ENCODE results near the gene DERA. TPM values are rescaled to one million over a fixed set of nuclear protein-coding genes. Genes with fewer than 3 reads are reported as not detected.

The DERA gene
- total RNA-seq, 4 donors from 2014 or later, result 54.1 to 74.3 (median 69.5) TPM

- intact Hi-C loops (cut with DNase I), result no loop called here
- peaks cover 0 to 15% of the 10 kb centered on the region in 2 donors for H3K36me3 ChIP-seq
- H3K27ac ChIP-seq, result no peak overlapping the region
- peaks cover 23 to 24% of the 10 kb centered on the region in 2 donors for H3K4me1 ChIP-seq
- no peaks in the 10 kb centered on the region for H3K9me3 ChIP-seq
- 86 to 89% methylated on average over 5 of the region's 5 CpGs for WGBS, 2 donors
- no peaks in the 10 kb centered on the region for H3K27me3 ChIP-seq
- DNase-seq, result no peak
- no peak for TF ChIP-seq POLR2A (IDR thresholded peaks at IDR 0.05)
- H3K4me3 ChIP-seq (replicated peaks in 1 of 3), result no peak overlapping the region
Observed at GRCh38 chr12:15887043-15887817, 23.9 kb upstream of the DERA start.

DNA sequence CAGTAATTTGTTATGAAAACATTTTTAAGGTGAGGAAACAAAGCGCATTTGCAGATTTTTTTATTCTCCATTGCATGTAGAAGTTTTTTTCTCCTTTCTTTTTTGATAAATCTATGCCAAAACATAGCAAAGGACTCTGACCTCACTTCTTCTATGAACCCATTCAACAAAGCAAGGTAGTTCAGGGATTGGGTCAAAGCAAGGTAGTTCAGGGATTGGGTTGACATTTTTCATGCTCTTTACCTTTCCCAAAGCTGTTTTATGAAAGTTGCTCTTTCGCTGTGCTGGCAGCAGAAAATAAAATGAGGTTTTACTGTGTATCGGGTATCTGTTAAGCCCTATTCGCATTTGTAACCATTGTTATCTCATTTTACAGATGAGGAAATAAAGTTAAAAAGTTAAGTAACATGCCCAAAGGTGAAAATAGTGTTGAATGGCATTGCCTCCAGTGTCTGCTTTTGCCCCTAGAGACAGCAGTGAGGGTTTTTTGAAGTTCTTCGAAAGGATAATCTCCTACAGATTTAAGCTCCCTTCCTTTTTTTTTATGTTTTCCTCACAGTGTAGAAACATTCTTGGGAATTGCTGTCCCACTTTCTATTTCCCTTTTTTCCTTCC, 18.4 kb upstream of the DERA start:
- intact Hi-C loops (cut with DNase I), result no loop called here
- 94 to 97% methylated on average over 5 of the region's 5 CpGs for WGBS, 2 donors
- Histone ChIP-seq H3K36me3 (peaks cover 5 to 39% of the 10 kb centered on the region in 2 donors), H3K4me1 (no peaks in the 10 kb centered on the region), H3K27ac (no peak overlapping the region), H3K27me3 (no peaks in the 10 kb centered on the region), H3K4me3 (replicated peaks in 1 of 3) (no peak overlapping the region), H3K9me3 (no peaks in the 10 kb centered on the region)
- no peak for TF ChIP-seq CTCF (IDR thresholded peaks at IDR 0.05)
- no peak for TF ChIP-seq POLR2A (IDR thresholded peaks at IDR 0.05)
- DNase-seq, result no peak

DNA sequence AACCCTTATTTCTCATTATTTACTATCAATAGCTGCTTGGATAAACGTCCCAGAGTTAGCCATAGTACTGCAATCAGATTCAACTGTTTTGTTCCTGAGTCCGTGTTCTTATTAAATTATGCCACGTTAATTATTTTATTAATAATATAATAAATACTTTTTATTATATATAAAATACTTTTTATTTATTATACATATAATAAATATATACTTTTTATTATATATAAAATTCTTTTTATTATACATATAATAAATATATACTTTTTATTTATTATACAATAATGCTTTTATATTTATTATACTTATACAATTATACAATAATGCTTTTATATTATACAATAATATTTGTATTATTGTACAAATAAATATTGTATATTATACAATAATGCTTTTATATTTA, 17.9 kb upstream of the DERA start:
- DNase-seq, result no peak
- WGBS, 2 donors, result 86 to 90% methylated on average over 3 of the region's 3 CpGs
- intact Hi-C loops (cut with DNase I), result no loop called here
- H3K36me3 ChIP-seq, result peaks cover 5 to 39% of the 10 kb centered on the region in 2 donors
- H3K9me3 ChIP-seq, result no peaks in the 10 kb centered on the region
- H3K4me1 ChIP-seq, result no peaks in the 10 kb centered on the region
- no peaks in the 10 kb centered on the region for H3K27me3 ChIP-seq
- H3K27ac ChIP-seq, result no peak overlapping the region
- no peak overlapping the region for H3K4me3 ChIP-seq (replicated peaks in 1 of 3)
- TF ChIP-seq POLR2A (IDR thresholded peaks at IDR 0.05) (no peak), CTCF (IDR thresholded peaks at IDR 0.05) (no peak)

DNA sequence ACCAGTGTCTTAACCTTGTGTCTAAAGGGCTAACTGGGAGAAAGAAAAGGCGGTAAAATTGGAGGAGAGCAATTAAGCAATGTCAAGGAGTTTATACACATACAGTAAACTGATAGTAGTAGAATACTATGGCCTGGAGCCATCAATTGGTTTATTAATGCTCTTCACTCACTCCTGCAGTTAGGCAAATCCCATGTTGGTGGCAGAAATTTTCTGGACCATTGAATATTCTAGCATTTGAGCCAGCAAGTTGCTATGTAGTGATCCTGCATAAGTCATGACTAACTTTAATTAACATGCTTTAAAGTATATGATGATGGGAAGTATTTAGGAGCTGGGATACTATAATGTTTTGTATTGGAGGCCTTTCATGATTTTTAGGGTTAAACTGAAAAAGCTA, 14.3 kb upstream of the DERA start:
- Histone ChIP-seq H3K27ac (no peak overlapping the region), H3K27me3 (no peaks in the 10 kb centered on the region), H3K36me3 (peaks cover 14 to 38% of the 10 kb centered on the region in 2 donors), H3K4me1 (no peaks in the 10 kb centered on the region), H3K4me3 (replicated peaks in 1 of 3) (no peak overlapping the region), H3K9me3 (no peaks in the 10 kb centered on the region)
- TF ChIP-seq POLR2A (IDR thresholded peaks at IDR 0.05), result no peak
- TF ChIP-seq CTCF (IDR thresholded peaks at IDR 0.05), result no peak
- no peak for DNase-seq
- 91 to 98% methylated on average over 1 of the region's 1 CpG for WGBS, 2 donors
- intact Hi-C loops (cut with DNase I), result no loop called here

GRCh38 chr12:15897433-15897832, 13.7 kb upstream of the DERA start:
- no peak overlapping the region for H3K4me3 ChIP-seq (replicated peaks in 1 of 3)
- no peaks in the 10 kb centered on the region for H3K9me3 ChIP-seq
- no peak for TF ChIP-seq CTCF (IDR thresholded peaks at IDR 0.05)
- TF ChIP-seq POLR2A (IDR thresholded peaks at IDR 0.05), result no peak
- DNase-seq, result no peak
- peaks cover 15 to 38% of the 10 kb centered on the region in 2 donors for H3K36me3 ChIP-seq
- no peaks in the 10 kb centered on the region for H3K4me1 ChIP-seq
- no peaks in the 10 kb centered on the region for H3K27me3 ChIP-seq
- 83 to 88% methylated on average over 2 of the region's 2 CpGs for WGBS, 2 donors
- H3K27ac ChIP-seq, result no peak overlapping the region
- intact Hi-C loops (cut with DNase I), result no loop called here
